ENCODE data around the gene GATB.

Gene GATB

GRCh38 chr4:151753056-151753455 is 7.8 kb downstream of the GATB start:
- no peak for TF ChIP-seq CTCF (IDR thresholded peaks at IDR 0.05; ENCODE audit: insufficient read depth, missing control alignments)
- FAIRE-seq (no peak), DNase-seq (ENCODE audit: insufficient read length, low spot score) (no peak)

- DNase-seq (ENCODE audit: insufficient read length, low spot score) (no peak), FAIRE-seq (no peak)
- no peak for TF ChIP-seq CTCF (IDR thresholded peaks at IDR 0.05; ENCODE audit: insufficient read depth, missing control alignments)
Measured at GRCh38 chr4:151750156-151750555, 10.7 kb downstream of the GATB start.

DNA sequence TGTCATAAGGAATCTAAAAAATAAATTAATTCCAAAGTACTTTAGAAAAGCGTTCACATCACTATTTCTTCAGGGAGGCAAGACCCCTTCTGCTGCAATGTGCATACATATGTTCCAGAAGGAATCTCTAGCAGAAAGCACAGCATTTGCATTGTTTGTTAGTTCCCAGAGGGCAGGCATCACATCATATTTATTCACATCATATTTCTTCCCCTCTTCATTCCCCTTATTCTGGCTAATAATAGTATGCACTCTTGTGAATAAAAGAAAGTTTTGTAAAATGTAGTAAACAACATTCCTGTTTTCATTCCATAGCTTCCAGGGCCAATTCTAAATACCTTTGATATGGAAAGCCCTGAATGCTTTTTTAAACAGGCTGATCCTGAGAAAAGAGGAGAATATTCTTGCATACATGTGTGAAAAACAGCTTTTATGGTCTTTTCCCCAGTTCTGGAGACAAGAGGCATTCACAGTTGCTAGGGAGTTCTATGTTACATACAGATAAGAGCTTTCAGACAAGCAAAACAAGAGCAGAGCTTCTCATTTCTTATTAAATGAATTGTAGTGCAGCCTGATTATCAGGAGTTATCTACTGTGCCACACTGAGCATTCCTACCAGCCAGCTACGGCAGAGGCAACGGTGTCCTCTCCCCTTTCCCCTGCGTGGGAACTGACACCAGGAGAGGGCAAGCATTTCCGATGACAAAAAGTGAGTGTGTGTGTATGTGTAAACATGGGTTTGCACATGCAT is 15.2 kb downstream of the GATB start:
- FAIRE-seq = no peak
- no peak for TF ChIP-seq CTCF (IDR thresholded peaks at IDR 0.05; ENCODE audit: insufficient read depth, missing control alignments)

DNA sequence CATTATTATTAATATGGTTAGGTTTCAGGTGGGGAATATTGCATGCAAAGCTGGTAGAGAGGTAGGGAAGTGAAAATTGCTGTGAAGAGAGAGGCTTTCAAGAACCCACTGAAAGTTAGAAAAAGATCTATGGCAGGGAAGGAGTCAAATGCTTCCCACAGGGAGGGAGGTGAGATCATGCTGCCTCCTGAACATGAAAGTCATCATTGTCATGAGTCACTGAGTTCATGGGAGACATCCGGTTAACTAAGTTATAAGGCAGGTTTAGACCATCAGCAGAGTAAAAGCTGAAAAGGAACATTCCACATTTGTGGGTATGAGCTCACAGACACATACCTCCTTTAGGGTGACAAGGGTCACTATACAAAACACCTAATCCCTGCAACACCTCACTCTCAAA is 16.2 kb downstream of the GATB start:
- no peak for FAIRE-seq
- no peak for TF ChIP-seq CTCF (IDR thresholded peaks at IDR 0.05; ENCODE audit: insufficient read depth, missing control alignments)
- no peak for DNase-seq (ENCODE audit: insufficient read length, low spot score)

More for the DNA sequence above, 15.2 kb downstream of the GATB start:
- DNase-seq (ENCODE audit: insufficient read length, low spot score) = no peak

GRCh38 chr4:151743894-151744293 is 16.9 kb downstream of the GATB start:
- no peak for TF ChIP-seq CTCF (IDR thresholded peaks at IDR 0.05; ENCODE audit: insufficient read depth, missing control alignments)
- DNase-seq (ENCODE audit: insufficient read length, low spot score) (no peak), FAIRE-seq (no peak)

- no peak for TF ChIP-seq CTCF (IDR thresholded peaks at IDR 0.05; ENCODE audit: insufficient read depth, missing control alignments)
- FAIRE-seq (no peak), DNase-seq (ENCODE audit: insufficient read length, low spot score) (no peak)
Measured at GRCh38 chr4:151743128-151743854, 17.5 kb downstream of the GATB start.
